HepG2 (cell line): ENCODE data around the gene MLLT10. TPM values are rescaled to one million over a fixed set of nuclear protein-coding genes. Genes with fewer than 3 reads are reported as not detected.

ENCODE experiments used
- ESRRA ChIP-seq: sonication (generic); formaldehyde crosslinking; IDR thresholded peaks from 2 replicates; pipeline ENCODE4 v1.5.1; 2020; ENCODE audit warnings: mild to moderate bottlenecking, low read depth, missing genetic modification reagents
- FOXK1 ChIP-seq: sonication (generic); formaldehyde crosslinking; IDR thresholded peaks from 2 replicates; pipeline ENCODE4 v1.4.0; 2020; ENCODE audit warnings: low read depth, missing genetic modification reagents, borderline replicate concordance
- GFI1 ChIP-seq: sonication (generic); formaldehyde crosslinking; IDR thresholded peaks from 2 replicates; pipeline ENCODE4 v1.5.0; 2020; ENCODE audit warnings: missing genetic modification reagents, mild to moderate bottlenecking, borderline replicate concordance
- HES4 ChIP-seq: sonication (generic); formaldehyde crosslinking; IDR thresholded peaks from 2 replicates; pipeline ENCODE4 v1.9.0; 2021; ENCODE audit warnings: mild to moderate bottlenecking, missing genetic modification reagents, borderline replicate concordance
- HOXA3 ChIP-seq: sonication (generic); formaldehyde crosslinking; IDR thresholded peaks from 2 replicates; pipeline ENCODE4 v1.5.0; 2020; ENCODE audit warnings: missing genetic modification reagents
- NCOA1 ChIP-seq: sonication (generic); formaldehyde crosslinking; IDR thresholded peaks from 2 replicates; pipeline ENCODE4 v1.9.0; 2021; ENCODE audit warnings: missing genetic modification reagents
- PHF21A ChIP-seq: sonication (generic); formaldehyde crosslinking; IDR thresholded peaks from 2 replicates; pipeline ENCODE4 v1.5.0; 2020; ENCODE audit warnings: mild to moderate bottlenecking, missing genetic modification reagents
- REL ChIP-seq: sonication (generic); formaldehyde crosslinking; conservative IDR thresholded peaks from 2 replicates; pipeline ENCODE4 v1.8.0; 2022; ENCODE audit warnings: mild to moderate bottlenecking, missing genetic modification reagents, moderate library complexity
- RFXANK ChIP-seq: IDR thresholded peaks from 2 replicates; pipeline ENCODE4 v1.6.1; 2016
- SALL2 ChIP-seq: sonication (generic); formaldehyde crosslinking; IDR thresholded peaks from 2 replicates; pipeline ENCODE4 v1.8.1; 2023; ENCODE audit warnings: mild to moderate bottlenecking, missing genetic modification reagents, inconsistent platforms
- SAP130 ChIP-seq: IDR thresholded peaks from 2 replicates; pipeline ENCODE4 v1.6.1; 2016; ENCODE audit warnings: low read depth
- SMAD3 ChIP-seq: sonication (generic); formaldehyde crosslinking; IDR thresholded peaks from 2 replicates; pipeline ENCODE4 v1.4.0; 2020; ENCODE audit warnings: missing genetic modification reagents
- SRSF1 ChIP-seq: fragments of 200-400 bp; formaldehyde crosslinking; optimal IDR thresholded peaks from 2 replicates; pipeline ENCODE3; 2017; ENCODE audit warnings: mild to moderate bottlenecking, low read depth, low read length, moderate library complexity
- ZNF34 ChIP-seq: sonication (generic); formaldehyde crosslinking; IDR thresholded peaks from 2 replicates; pipeline ENCODE4 v1.4.0; 2020; ENCODE audit warnings: mild to moderate bottlenecking, missing genetic modification reagents, borderline replicate concordance
- ZNF383 ChIP-seq: sonication (generic); formaldehyde crosslinking; IDR thresholded peaks from 2 replicates; pipeline ENCODE4 v1.4.0; 2020; ENCODE audit warnings: missing genetic modification reagents, mild to moderate bottlenecking, borderline replicate concordance
- ZNF678 ChIP-seq: sonication (generic); formaldehyde crosslinking; IDR thresholded peaks from 2 replicates; pipeline ENCODE4 v1.4.0; 2020; ENCODE audit warnings: mild to moderate bottlenecking, missing genetic modification reagents
- ZNF891 ChIP-seq: sonication (generic); formaldehyde crosslinking; IDR thresholded peaks from 2 replicates; pipeline ENCODE4 v1.5.0; 2020; ENCODE audit warnings: mild to moderate bottlenecking, missing genetic modification reagents
- polyA plus RNA-seq, 8 experiments: library from polyadenylated mRNA; depleted of rRNA in 3 of 8; stranded (reverse) in 7 of 8; unstranded in 1 of 8; fragments of >200 nt; fragmentation: Illumina TruSeq in 4 of 8; extraction: Trizol in 4 of 8; gene quantifications; 2 replicates each; pipeline versions ENCODE4 v1.2.1 to v1.2.3, GENCODE V29; 2011 to 2016; ENCODE audit warnings: low read depth in 4 of 8, missing spikeins in 1 of 8, mixed read lengths in 1 of 8; ENCODE audit not compliant: insufficient read depth in 1 of 8
- total RNA-seq, 5 experiments: library from RNA; depleted of rRNA; stranded (reverse); fragments of >200 nt; fragmentation: Illumina TruSeq; extraction: Trizol; gene quantifications; 2 replicates each; pipeline ENCODE4 v1.2.3, GENCODE V29; 2016; ENCODE audit warnings: low read depth in 1 of 5
- TF ChIP-seq, protein P1 (sequence below): sonication (generic); formaldehyde crosslinking; IDR thresholded peaks from 2 replicates; pipeline ENCODE4 v1.4.0; 2020; ENCODE audit warnings: mild to moderate bottlenecking, missing genetic modification reagents
- TF ChIP-seq, protein P2 (sequence below): sonication (generic); formaldehyde crosslinking; conservative IDR thresholded peaks from 2 replicates; pipeline ENCODE4 v1.8.0; 2022; ENCODE audit warnings: missing genetic modification reagents
- TF ChIP-seq, protein P3 (sequence below): sonication (generic); formaldehyde crosslinking; IDR thresholded peaks from 2 replicates; pipeline ENCODE4 v1.4.0; 2020; ENCODE audit warnings: missing genetic modification reagents
- TF ChIP-seq, protein P4 (sequence below): sonication (generic); formaldehyde crosslinking; IDR thresholded peaks from 2 replicates; pipeline ENCODE4 v1.4.0; 2020; ENCODE audit warnings: missing genetic modification reagents, borderline replicate concordance

The MLLT10 gene
- total and polyA plus RNA-seq, 2 of the 13 experiments (the other 11 are each of a cell fraction or from before 2014, with no cell fraction given) = 51.3 to 84.1 TPM

DNA sequence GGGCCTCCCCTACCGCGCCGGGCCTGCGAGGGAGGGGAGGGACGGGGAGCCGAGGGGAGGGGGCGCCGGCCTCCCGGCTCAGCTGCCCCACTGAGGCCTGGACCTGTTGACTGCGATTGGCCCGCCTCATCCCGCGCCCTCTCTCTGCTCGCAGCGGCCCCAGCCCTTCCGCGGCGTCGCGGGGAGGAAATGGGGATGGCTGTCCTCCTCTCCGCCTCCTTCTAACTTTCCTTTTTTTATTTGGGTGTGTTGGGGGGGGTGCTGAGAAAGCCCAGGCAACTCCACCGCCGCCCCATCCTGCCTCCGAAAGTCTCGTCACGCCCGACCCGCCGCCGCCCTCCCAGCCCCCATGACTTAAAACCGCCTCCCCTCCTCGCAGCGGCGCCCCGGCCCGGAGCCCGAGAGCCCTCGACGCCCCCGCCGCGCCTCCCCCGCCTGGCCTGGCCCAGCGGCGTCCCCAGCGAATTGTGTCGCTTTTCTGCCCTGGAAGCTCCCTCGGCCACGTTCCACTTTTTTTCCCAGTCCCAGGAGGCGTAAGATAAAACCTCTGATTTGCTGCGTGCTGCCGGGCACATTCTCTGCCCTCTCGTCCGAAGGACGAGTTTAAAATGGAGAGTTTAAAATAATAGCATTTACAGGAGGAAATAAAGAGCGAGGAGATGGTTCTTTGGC lies 7.7 kb upstream of the MLLT10 start (continued):
- TF ChIP-seq ESRRA (CRISPR knock-in tag) (no peak), SALL2 (CRISPR knock-in tag) (no peak; the same call in 1 of the 2 replicates), ZNF891 (CRISPR knock-in tag) (no peak; the same call in 1 of the 2 replicates), SRSF1 (peak; percentile 18), HES4 (CRISPR knock-in tag) (0 out of 2 replicates have a peak, but pooled peaks have one; percentile 27), NCOA1 (CRISPR knock-in tag) (no peak), REL (CRISPR knock-in tag) (no peak), SAP130 (peak; percentile 18), FOXK1 (CRISPR knock-in tag) (no peak), HOXA3 (CRISPR knock-in tag) (peak; percentile 8; the same call in 1 of the 2 replicates), ZNF34 (CRISPR knock-in tag) (0 out of 2 replicates have a peak, but pooled peaks have one; percentile 27), SMAD3 (CRISPR knock-in tag) (0 out of 2 replicates have a peak, but pooled peaks have one; percentile 29), ZNF678 (CRISPR knock-in tag) (peak; percentile 50; the same call in 1 of the 2 replicates), ZNF383 (0 out of 2 replicates have a peak, but pooled peaks have one; percentile 28), GFI1 (no peak), RFXANK (CRISPR knock-in tag) (no peak), PHF21A (no peak; the same call in 1 of the 2 replicates)
- TF ChIP-seq, protein P1, sequence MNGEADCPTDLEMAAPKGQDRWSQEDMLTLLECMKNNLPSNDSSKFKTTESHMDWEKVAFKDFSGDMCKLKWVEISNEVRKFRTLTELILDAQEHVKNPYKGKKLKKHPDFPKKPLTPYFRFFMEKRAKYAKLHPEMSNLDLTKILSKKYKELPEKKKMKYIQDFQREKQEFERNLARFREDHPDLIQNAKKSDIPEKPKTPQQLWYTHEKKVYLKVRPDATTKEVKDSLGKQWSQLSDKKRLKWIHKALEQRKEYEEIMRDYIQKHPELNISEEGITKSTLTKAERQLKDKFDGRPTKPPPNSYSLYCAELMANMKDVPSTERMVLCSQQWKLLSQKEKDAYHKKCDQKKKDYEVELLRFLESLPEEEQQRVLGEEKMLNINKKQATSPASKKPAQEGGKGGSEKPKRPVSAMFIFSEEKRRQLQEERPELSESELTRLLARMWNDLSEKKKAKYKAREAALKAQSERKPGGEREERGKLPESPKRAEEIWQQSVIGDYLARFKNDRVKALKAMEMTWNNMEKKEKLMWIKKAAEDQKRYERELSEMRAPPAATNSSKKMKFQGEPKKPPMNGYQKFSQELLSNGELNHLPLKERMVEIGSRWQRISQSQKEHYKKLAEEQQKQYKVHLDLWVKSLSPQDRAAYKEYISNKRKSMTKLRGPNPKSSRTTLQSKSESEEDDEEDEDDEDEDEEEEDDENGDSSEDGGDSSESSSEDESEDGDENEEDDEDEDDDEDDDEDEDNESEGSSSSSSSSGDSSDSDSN (CRISPR knock-in tag) = peak; percentile 68; the same call in 1 of the 2 replicates
- TF ChIP-seq, protein P2, sequence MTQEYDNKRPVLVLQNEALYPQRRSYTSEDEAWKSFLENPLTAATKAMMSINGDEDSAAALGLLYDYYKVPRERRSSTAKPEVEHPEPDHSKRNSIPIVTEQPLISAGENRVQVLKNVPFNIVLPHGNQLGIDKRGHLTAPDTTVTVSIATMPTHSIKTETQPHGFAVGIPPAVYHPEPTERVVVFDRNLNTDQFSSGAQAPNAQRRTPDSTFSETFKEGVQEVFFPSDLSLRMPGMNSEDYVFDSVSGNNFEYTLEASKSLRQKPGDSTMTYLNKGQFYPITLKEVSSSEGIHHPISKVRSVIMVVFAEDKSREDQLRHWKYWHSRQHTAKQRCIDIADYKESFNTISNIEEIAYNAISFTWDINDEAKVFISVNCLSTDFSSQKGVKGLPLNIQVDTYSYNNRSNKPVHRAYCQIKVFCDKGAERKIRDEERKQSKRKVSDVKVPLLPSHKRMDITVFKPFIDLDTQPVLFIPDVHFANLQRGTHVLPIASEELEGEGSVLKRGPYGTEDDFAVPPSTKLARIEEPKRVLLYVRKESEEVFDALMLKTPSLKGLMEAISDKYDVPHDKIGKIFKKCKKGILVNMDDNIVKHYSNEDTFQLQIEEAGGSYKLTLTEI (CRISPR knock-in tag) = no peak
- TF ChIP-seq, protein P3, sequence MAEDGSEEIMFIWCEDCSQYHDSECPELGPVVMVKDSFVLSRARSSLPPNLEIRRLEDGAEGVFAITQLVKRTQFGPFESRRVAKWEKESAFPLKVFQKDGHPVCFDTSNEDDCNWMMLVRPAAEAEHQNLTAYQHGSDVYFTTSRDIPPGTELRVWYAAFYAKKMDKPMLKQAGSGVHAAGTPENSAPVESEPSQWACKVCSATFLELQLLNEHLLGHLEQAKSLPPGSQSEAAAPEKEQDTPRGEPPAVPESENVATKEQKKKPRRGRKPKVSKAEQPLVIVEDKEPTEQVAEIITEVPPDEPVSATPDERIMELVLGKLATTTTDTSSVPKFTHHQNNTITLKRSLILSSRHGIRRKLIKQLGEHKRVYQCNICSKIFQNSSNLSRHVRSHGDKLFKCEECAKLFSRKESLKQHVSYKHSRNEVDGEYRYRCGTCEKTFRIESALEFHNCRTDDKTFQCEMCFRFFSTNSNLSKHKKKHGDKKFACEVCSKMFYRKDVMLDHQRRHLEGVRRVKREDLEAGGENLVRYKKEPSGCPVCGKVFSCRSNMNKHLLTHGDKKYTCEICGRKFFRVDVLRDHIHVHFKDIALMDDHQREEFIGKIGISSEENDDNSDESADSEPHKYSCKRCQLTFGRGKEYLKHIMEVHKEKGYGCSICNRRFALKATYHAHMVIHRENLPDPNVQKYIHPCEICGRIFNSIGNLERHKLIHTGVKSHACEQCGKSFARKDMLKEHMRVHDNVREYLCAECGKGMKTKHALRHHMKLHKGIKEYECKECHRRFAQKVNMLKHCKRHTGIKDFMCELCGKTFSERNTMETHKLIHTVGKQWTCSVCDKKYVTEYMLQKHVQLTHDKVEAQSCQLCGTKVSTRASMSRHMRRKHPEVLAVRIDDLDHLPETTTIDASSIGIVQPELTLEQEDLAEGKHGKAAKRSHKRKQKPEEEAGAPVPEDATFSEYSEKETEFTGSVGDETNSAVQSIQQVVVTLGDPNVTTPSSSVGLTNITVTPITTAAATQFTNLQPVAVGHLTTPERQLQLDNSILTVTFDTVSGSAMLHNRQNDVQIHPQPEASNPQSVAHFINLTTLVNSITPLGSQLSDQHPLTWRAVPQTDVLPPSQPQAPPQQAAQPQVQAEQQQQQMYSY (CRISPR knock-in tag) = no peak
- TF ChIP-seq, protein P4, sequence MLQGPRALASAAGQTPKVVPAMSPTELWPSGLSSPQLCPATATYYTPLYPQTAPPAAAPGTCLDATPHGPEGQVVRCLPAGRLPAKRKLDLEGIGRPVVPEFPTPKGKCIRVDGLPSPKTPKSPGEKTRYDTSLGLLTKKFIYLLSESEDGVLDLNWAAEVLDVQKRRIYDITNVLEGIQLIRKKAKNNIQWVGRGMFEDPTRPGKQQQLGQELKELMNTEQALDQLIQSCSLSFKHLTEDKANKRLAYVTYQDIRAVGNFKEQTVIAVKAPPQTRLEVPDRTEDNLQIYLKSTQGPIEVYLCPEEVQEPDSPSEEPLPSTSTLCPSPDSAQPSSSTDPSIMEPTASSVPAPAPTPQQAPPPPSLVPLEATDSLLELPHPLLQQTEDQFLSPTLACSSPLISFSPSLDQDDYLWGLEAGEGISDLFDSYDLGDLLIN (CRISPR knock-in tag) = no peak
